B cell (primary cell): ENCODE results near the gene FNDC3A. TPM values are rescaled to one million over a fixed set of nuclear protein-coding genes. Genes with fewer than 3 reads are reported as not detected.

ENCODE experiments used
- ATAC-seq: fragments of 200-7000 bp; cut with Tn5 transposase; one replicate; pipeline ENCODE4 v1.10.0; 2021; ENCODE audit warnings: low read depth, mild to moderate bottlenecking, moderate number of reproducible peaks, moderate library complexity
- CTCF ChIA-PET: fragments of 350-600 bp; sonication (Branson Sonifier 250); formaldehyde crosslinking; loops from one replicate; lab custom pipeline; 2021; ENCODE audit warnings: antibody characterized with exemption, inconsistent platforms; lab: Charles Lee
- POLR2A ChIA-PET: fragments of 350-600 bp; sonication (Branson Sonifier 250); formaldehyde crosslinking; loops from one replicate; lab custom pipeline; 2021; ENCODE audit warnings: antibody characterized with exemption; lab: Charles Lee
- DNase-seq: peaks from one replicate; pipeline ENCODE4 v3.0.0; 2013
- H2AFZ ChIP-seq: 2 replicates; pipeline ENCODE4 v1.6.1; 2012; ENCODE audit warnings: mild to moderate bottlenecking, low read depth, low read length; ENCODE audit not compliant: insufficient read depth, poor library complexity, severe bottlenecking
- H3K27ac ChIP-seq, 2 donors: 1 replicate in 1 of 2; 2 replicates in 1 of 2; pipeline ENCODE4 v1.5.1; 2012 to 2013; ENCODE audit warnings: low read length in 2 of 2, mild to moderate bottlenecking in 2 of 2, moderate library complexity in 1 of 2
- H3K27me3 ChIP-seq, 4 experiments: fragments of 200-600 bp in 1 of 4; sonication (generic) in 1 of 4; replicated peaks in 1 of 4; 1 replicate in 2 of 4; 2 replicates in 2 of 4; pipeline versions ENCODE4 v1.6.1 to v1.7.0; 2013 to 2016; ENCODE audit warnings: low read length in 3 of 4, mild to moderate bottlenecking in 2 of 4, mixed read lengths in 1 of 4, moderate library complexity in 1 of 4; ENCODE audit not compliant: insufficient read depth in 4 of 4, control insufficient read depth in 3 of 4; ENCODE audit errors: control extremely low read depth in 1 of 4
- H3K36me3 ChIP-seq, 2 experiments: replicated peaks in 1 of 2; 1 replicate in 1 of 2; 2 replicates in 1 of 2; pipeline versions ENCODE4 v1.6.1 to v1.7.1; 2013; ENCODE audit warnings: low read length in 1 of 2; ENCODE audit not compliant: insufficient read depth in 2 of 2, control insufficient read depth in 1 of 2; ENCODE audit errors: control extremely low read depth in 1 of 2, extremely low read depth in 1 of 2
- H3K4me1 ChIP-seq, 2 donors: fragments of 200-600 bp in 1 of 2; sonication (generic) in 1 of 2; 1 replicate in 1 of 2; 2 replicates in 1 of 2; pipeline versions ENCODE4 v1.5.1 to v1.6.1; 2013 to 2017; ENCODE audit warnings: low read length in 2 of 2; ENCODE audit not compliant: control insufficient read depth in 2 of 2, insufficient read depth in 2 of 2
- H3K4me2 ChIP-seq: replicated peaks from 2 replicates; pipeline ENCODE3; 2012; ENCODE audit warnings: mild to moderate bottlenecking, low read depth, low read length; ENCODE audit not compliant: poor library complexity, severe bottlenecking
- H3K4me3 ChIP-seq, 5 experiments: fragments of 200-600 bp in 1 of 5; sonication (generic) in 1 of 5; 1 replicate in 3 of 5; 2 replicates in 2 of 5; pipeline versions ENCODE4 v1.5.1 to v1.7.0; 2011 to 2016; ENCODE audit warnings: low read length in 4 of 5, mild to moderate bottlenecking in 4 of 5, low read depth in 2 of 5, control low read depth in 1 of 5, moderate library complexity in 1 of 5; ENCODE audit not compliant: insufficient read depth in 1 of 5; ENCODE audit errors: control extremely low read depth in 1 of 5, extremely low read depth in 1 of 5
- H3K79me2 ChIP-seq: fragments of 200-600 bp; sonication (generic); one replicate; pipeline ENCODE4 v1.6.0; 2016; ENCODE audit warnings: low read length; ENCODE audit not compliant: control insufficient read depth, insufficient read depth
- H3K9ac ChIP-seq: fragments of 200-600 bp; sonication (generic); 2 replicates; pipeline ENCODE4 v1.6.1; 2017; ENCODE audit warnings: mild to moderate bottlenecking, low read length, moderate library complexity
- H3K9me3 ChIP-seq, 3 donors: one replicate each; pipeline versions ENCODE4 v1.6.1 to v1.7.1; 2013; ENCODE audit warnings: low read length in 2 of 3; ENCODE audit not compliant: control insufficient read depth in 2 of 3, insufficient read depth in 1 of 3; ENCODE audit errors: control extremely low read depth in 1 of 3
- H4K20me1 ChIP-seq: 2 replicates; pipeline ENCODE4 v1.6.0; 2012; ENCODE audit warnings: mild to moderate bottlenecking, low read length; ENCODE audit not compliant: insufficient read depth, control insufficient read depth, poor library complexity, severe bottlenecking
- H3K27ac Mint-ChIP-seq: one replicate; pipeline ENCODE4 v1.8.0; 2021; ENCODE audit warnings: mixed read lengths
- H3K27me3 Mint-ChIP-seq: one replicate; pipeline ENCODE4 v1.8.0; 2021; ENCODE audit warnings: mixed read lengths
- H3K4me1 Mint-ChIP-seq: one replicate; pipeline ENCODE4 v1.8.0; 2021; ENCODE audit warnings: mixed read lengths
- H3K4me3 Mint-ChIP-seq: one replicate; pipeline ENCODE4 v1.8.0; 2021; ENCODE audit warnings: mixed read lengths
- H3K9me3 Mint-ChIP-seq: one replicate; pipeline ENCODE4 v1.8.0; 2022; ENCODE audit warnings: mixed read lengths; ENCODE audit not compliant: insufficient read depth
- CTCF ChIP-seq: fragments of 200-600 bp; IDR thresholded peaks from one replicate; pipeline ENCODE4 v1.8.0; 2022; ENCODE audit warnings: antibody characterized with exemption, mild to moderate bottlenecking
- EZH2 ChIP-seq: IDR thresholded peaks from 2 replicates; pipeline ENCODE4 v1.6.1; 2012; ENCODE audit warnings: borderline replicate concordance, low read depth, mild to moderate bottlenecking, moderate library complexity, low read length; ENCODE audit not compliant: insufficient read depth, poor library complexity, severe bottlenecking
- WGBS: methylation state at CpG from one replicate; pipeline ENCODE4 v1.1.5; 2013; ENCODE audit warnings: missing lambda C conversion rate; ENCODE audit not compliant: insufficient coverage; 5-methylcytosine and 5-hydroxymethylcytosine counted together
- intact Hi-C: fragments of 100-400 bp; cut with micrococcal nuclease; formaldehyde crosslinking; loops from one replicate; pipeline ENCODE4 v1.10.0; 2022
- polyA plus RNA-seq: library from polyadenylated mRNA; depleted of rRNA; stranded (reverse); fragments of >200 nt; gene quantifications from 2 replicates; pipeline ENCODE4 v1.2.3, GENCODE V29; 2012
- total RNA-seq, 2 donors: library from RNA; stranded (reverse); fragments of 120-200 nt in 1 of 2; gene quantifications; 1 replicate in 1 of 2; 2 replicates in 1 of 2; pipeline versions ENCODE4 v1.2.3 to v1.2.4, GENCODE V29; 2013 to 2022

FNDC3A gene
- total and polyA plus RNA-seq, 2 donors (not counting 1 experiment from before 2014, with no cell fraction given) = 13.5 to 37.1 TPM

- ChIA-PET POLR2A (interaction anchor here (0.8 kb wide), 1 partner anchor 9 kb away, joined by 4 read pairs; no protein-coding TSS in a partner anchor), CTCF (no interaction called here)
- peaks cover 50% of the 10 kb centered on the region for H3K4me1 Mint-ChIP-seq
- peak; percentile 62 for DNase-seq
- Histone ChIP-seq H4K20me1 (peaks cover 35% of the 10 kb centered on the region), H3K36me3 (no peaks in the 10 kb centered on the region), H3K4me2 (peak overlapping the region; percentile 69), H2AFZ (no peak overlapping the region), H3K27me3 (no peaks in the 10 kb centered on the region), H3K4me3 (peak overlapping the region in 2 of 5 experiments; percentile 10 to 25), H3K9ac (peak overlapping the region; percentile 45), H3K4me1 (peaks cover 38 to 46% of the 10 kb centered on the region in 2 donors), H3K9me3 (no peaks in the 10 kb centered on the region), H3K27ac (peak overlapping the region; percentile 31 to 75), H3K79me2 (peaks cover 83% of the 10 kb centered on the region)
- intact Hi-C loops = loop anchor here (5.0 kb wide), 7 partner anchors 52 to 943 kb away; partner anchors contain the start of genes CAB39L, CDADC1, MED4 and NUDT15
- peak overlapping the region; percentile 70 for H3K4me3 Mint-ChIP-seq
- H3K27me3 Mint-ChIP-seq = no peaks in the 10 kb centered on the region
- WGBS = no CpG with 5 or more reads among the region's 2 CpGs
- H3K9me3 Mint-ChIP-seq = no peaks in the 10 kb centered on the region
- TF ChIP-seq CTCF (no peak), EZH2 (no peak)
- ATAC-seq = no peak
- H3K27ac Mint-ChIP-seq = peak overlapping the region; percentile 65
Observed at GRCh38 chr13:48979892-48980291, 4.2 kb downstream of the FNDC3A start.

- ChIA-PET POLR2A (no interaction called here), CTCF (no interaction called here)
- Histone ChIP-seq H3K4me3 (no peak overlapping the region), H3K79me2 (peaks cover 99% of the 10 kb centered on the region), H3K9me3 (peaks cover 0 to 4% (median 0%) of the 10 kb centered on the region in 3 donors), H3K4me1 (peaks cover 19 to 29% of the 10 kb centered on the region in 2 donors), H3K4me2 (no peak overlapping the region), H3K36me3 (peaks cover 0 to 6% of the 10 kb centered on the region in 2 experiments), H4K20me1 (peaks cover 55% of the 10 kb centered on the region), H2AFZ (no peak overlapping the region), H3K27me3 (no peaks in the 10 kb centered on the region), H3K27ac (no peak overlapping the region), H3K9ac (no peak overlapping the region)
- TF ChIP-seq EZH2 (no peak), CTCF (no peak)
- H3K4me1 Mint-ChIP-seq = peaks cover 39% of the 10 kb centered on the region
- H3K27ac Mint-ChIP-seq = no peak overlapping the region
- no peak overlapping the region for H3K4me3 Mint-ChIP-seq
- ATAC-seq = no peak
- intact Hi-C loops = no loop called here
- H3K9me3 Mint-ChIP-seq = no peaks in the 10 kb centered on the region
- no CpG with 5 or more reads among the region's 1 CpG for whole genome bisulfite sequencing
- DNase-seq = no peak
- no peaks in the 10 kb centered on the region for H3K27me3 Mint-ChIP-seq
Observed at GRCh38 chr13:48983331-48983730, 7.6 kb downstream of the FNDC3A start.
